ENCODE data around the gene RBM15.

Gene RBM15

GRCh38 chr1:110309139-110309538 is 30.0 kb upstream of the RBM15 start:
- no peaks in the 10 kb centered on the region for H3K36me3 ChIP-seq (ENCODE audit: control insufficient read depth, insufficient read depth, low read length)
- peaks cover 5% of the 10 kb centered on the region for H3K27me3 ChIP-seq (ENCODE audit: control insufficient read depth, insufficient read depth, low read length)
- H3K4me1 ChIP-seq (ENCODE audit: control insufficient read depth, insufficient read depth, low read length), result peaks cover 14% of the 10 kb centered on the region
- no peak overlapping the region for H3K9ac ChIP-seq (ENCODE audit: low read length)
- H3K9me3 ChIP-seq (ENCODE audit: control insufficient read depth, low read length), result no peaks in the 10 kb centered on the region
- H3K4me3 ChIP-seq (ENCODE audit: low read length), result no peak overlapping the region

GRCh38 chr1:110309767-110310166 is 29.4 kb upstream of the RBM15 start:
- H3K27me3 ChIP-seq (ENCODE audit: control insufficient read depth, insufficient read depth, low read length), result peaks cover 5% of the 10 kb centered on the region
- no peaks in the 10 kb centered on the region for H3K36me3 ChIP-seq (ENCODE audit: control insufficient read depth, insufficient read depth, low read length)
- H3K9me3 ChIP-seq (ENCODE audit: control insufficient read depth, low read length), result no peaks in the 10 kb centered on the region
- peaks cover 14% of the 10 kb centered on the region for H3K4me1 ChIP-seq (ENCODE audit: control insufficient read depth, insufficient read depth, low read length)
- H3K9ac ChIP-seq (ENCODE audit: low read length), result no peak overlapping the region
- no peak overlapping the region for H3K4me3 ChIP-seq (ENCODE audit: low read length)

GRCh38 chr1:110310300-110310699 is 28.9 kb upstream of the RBM15 start:
- no peak overlapping the region for H3K9ac ChIP-seq (ENCODE audit: low read length)
- no peaks in the 10 kb centered on the region for H3K9me3 ChIP-seq (ENCODE audit: control insufficient read depth, low read length)
- H3K27me3 ChIP-seq (ENCODE audit: control insufficient read depth, insufficient read depth, low read length), result peaks cover 5% of the 10 kb centered on the region
- no peaks in the 10 kb centered on the region for H3K36me3 ChIP-seq (ENCODE audit: control insufficient read depth, insufficient read depth, low read length)
- H3K4me3 ChIP-seq (ENCODE audit: low read length), result no peak overlapping the region
- peaks cover 14% of the 10 kb centered on the region for H3K4me1 ChIP-seq (ENCODE audit: control insufficient read depth, insufficient read depth, low read length)

- no peak overlapping the region for H3K9ac ChIP-seq (ENCODE audit: low read length)
- H3K4me1 ChIP-seq (ENCODE audit: control insufficient read depth, insufficient read depth, low read length), result peaks cover 14% of the 10 kb centered on the region
- no peaks in the 10 kb centered on the region for H3K36me3 ChIP-seq (ENCODE audit: control insufficient read depth, insufficient read depth, low read length)
- peak overlapping the region; percentile 23 for H3K4me3 ChIP-seq (ENCODE audit: low read length)
- peaks cover 5% of the 10 kb centered on the region for H3K27me3 ChIP-seq (ENCODE audit: control insufficient read depth, insufficient read depth, low read length)
- H3K9me3 ChIP-seq (ENCODE audit: control insufficient read depth, low read length), result no peaks in the 10 kb centered on the region
These were observed 26.7 kb upstream of the RBM15 start for GRCh38 chr1:110312188-110313121.

- no peak overlapping the region for H3K9ac ChIP-seq (ENCODE audit: low read length)
- no peaks in the 10 kb centered on the region for H3K36me3 ChIP-seq (ENCODE audit: control insufficient read depth, insufficient read depth, low read length)
- peaks cover 5% of the 10 kb centered on the region for H3K9me3 ChIP-seq (ENCODE audit: control insufficient read depth, low read length)
- no peak overlapping the region for H3K4me3 ChIP-seq (ENCODE audit: low read length)
- peaks cover 3% of the 10 kb centered on the region for H3K27me3 ChIP-seq (ENCODE audit: control insufficient read depth, insufficient read depth, low read length)
- peaks cover 24% of the 10 kb centered on the region for H3K4me1 ChIP-seq (ENCODE audit: control insufficient read depth, insufficient read depth, low read length)
These were observed 22.4 kb upstream of the RBM15 start for GRCh38 chr1:110316735-110317134.

GRCh38 chr1:110318046-110318445 is 21.1 kb upstream of the RBM15 start:
- Histone ChIP-seq H3K36me3 (ENCODE audit: control insufficient read depth, insufficient read depth, low read length) (no peaks in the 10 kb centered on the region), H3K27me3 (ENCODE audit: control insufficient read depth, insufficient read depth, low read length) (no peaks in the 10 kb centered on the region), H3K9me3 (ENCODE audit: control insufficient read depth, low read length) (peaks cover 5% of the 10 kb centered on the region), H3K4me1 (ENCODE audit: control insufficient read depth, insufficient read depth, low read length) (peaks cover 15% of the 10 kb centered on the region), H3K9ac (ENCODE audit: low read length) (no peak overlapping the region), H3K4me3 (ENCODE audit: low read length) (no peak overlapping the region)

GRCh38 chr1:110319332-110320167 is 19.6 kb upstream of the RBM15 start:
- Histone ChIP-seq H3K36me3 (ENCODE audit: control insufficient read depth, insufficient read depth, low read length) (no peaks in the 10 kb centered on the region), H3K4me1 (ENCODE audit: control insufficient read depth, insufficient read depth, low read length) (peaks cover 15% of the 10 kb centered on the region), H3K27me3 (ENCODE audit: control insufficient read depth, insufficient read depth, low read length) (no peaks in the 10 kb centered on the region), H3K9me3 (ENCODE audit: control insufficient read depth, low read length) (peaks cover 5% of the 10 kb centered on the region), H3K4me3 (ENCODE audit: low read length) (no peak overlapping the region), H3K9ac (ENCODE audit: low read length) (no peak overlapping the region)

GRCh38 chr1:110320168-110320518 is 19.0 kb upstream of the RBM15 start:
- peaks cover 5% of the 10 kb centered on the region for H3K9me3 ChIP-seq (ENCODE audit: control insufficient read depth, low read length)
- H3K36me3 ChIP-seq (ENCODE audit: control insufficient read depth, insufficient read depth, low read length), result no peaks in the 10 kb centered on the region
- no peaks in the 10 kb centered on the region for H3K27me3 ChIP-seq (ENCODE audit: control insufficient read depth, insufficient read depth, low read length)
- H3K4me1 ChIP-seq (ENCODE audit: control insufficient read depth, insufficient read depth, low read length), result peaks cover 15% of the 10 kb centered on the region
- H3K4me3 ChIP-seq (ENCODE audit: low read length), result no peak overlapping the region
- H3K9ac ChIP-seq (ENCODE audit: low read length), result no peak overlapping the region

GRCh38 chr1:110321045-110321444 is 18.1 kb upstream of the RBM15 start:
- Histone ChIP-seq H3K27me3 (ENCODE audit: control insufficient read depth, insufficient read depth, low read length) (no peaks in the 10 kb centered on the region), H3K9ac (ENCODE audit: low read length) (no peak overlapping the region), H3K4me3 (ENCODE audit: low read length) (no peak overlapping the region), H3K36me3 (ENCODE audit: control insufficient read depth, insufficient read depth, low read length) (no peaks in the 10 kb centered on the region), H3K4me1 (ENCODE audit: control insufficient read depth, insufficient read depth, low read length) (peaks cover 15% of the 10 kb centered on the region), H3K9me3 (ENCODE audit: control insufficient read depth, low read length) (peaks cover 5% of the 10 kb centered on the region)

- no peak overlapping the region for H3K4me3 ChIP-seq (ENCODE audit: low read length)
- H3K9ac ChIP-seq (ENCODE audit: low read length), result no peak overlapping the region
- H3K36me3 ChIP-seq (ENCODE audit: control insufficient read depth, insufficient read depth, low read length), result no peaks in the 10 kb centered on the region
- H3K9me3 ChIP-seq (ENCODE audit: control insufficient read depth, low read length), result peaks cover 5% of the 10 kb centered on the region
- H3K4me1 ChIP-seq (ENCODE audit: control insufficient read depth, insufficient read depth, low read length), result peaks cover 15% of the 10 kb centered on the region
- H3K27me3 ChIP-seq (ENCODE audit: control insufficient read depth, insufficient read depth, low read length), result no peaks in the 10 kb centered on the region
These were observed 17.3 kb upstream of the RBM15 start for GRCh38 chr1:110321846-110322245.

GRCh38 chr1:110324667-110325066 is 14.5 kb upstream of the RBM15 start:
- no peaks in the 10 kb centered on the region for H3K9me3 ChIP-seq (ENCODE audit: control insufficient read depth, low read length)
- H3K27me3 ChIP-seq (ENCODE audit: control insufficient read depth, insufficient read depth, low read length), result no peaks in the 10 kb centered on the region
- H3K9ac ChIP-seq (ENCODE audit: low read length), result no peak overlapping the region

GRCh38 chr1:110326826-110327225 is 12.4 kb upstream of the RBM15 start:
- peaks cover 7% of the 10 kb centered on the region for H3K4me1 ChIP-seq (ENCODE audit: control insufficient read depth, insufficient read depth, low read length)
- H3K9ac ChIP-seq (ENCODE audit: low read length), result no peak overlapping the region
- no peaks in the 10 kb centered on the region for H3K9me3 ChIP-seq (ENCODE audit: control insufficient read depth, low read length)
- no peaks in the 10 kb centered on the region for H3K36me3 ChIP-seq (ENCODE audit: control insufficient read depth, insufficient read depth, low read length)
- no peak overlapping the region for H3K4me3 ChIP-seq (ENCODE audit: low read length)
- H3K27me3 ChIP-seq (ENCODE audit: control insufficient read depth, insufficient read depth, low read length), result no peaks in the 10 kb centered on the region

More at GRCh38 chr1:110324667-110325066, 14.5 kb upstream of the RBM15 start:
- H3K36me3 ChIP-seq (ENCODE audit: control insufficient read depth, insufficient read depth, low read length), result no peaks in the 10 kb centered on the region
- peaks cover under 1% of the 10 kb centered on the region for H3K4me1 ChIP-seq (ENCODE audit: control insufficient read depth, insufficient read depth, low read length)
- H3K4me3 ChIP-seq (ENCODE audit: low read length), result no peak overlapping the region

All from mucosa of stomach (tissue), 1 donor.